Testis (tissue), 3 donors: Measurements from ENCODE around the gene ARL6IP1. TPM values are rescaled to one million over a fixed set of nuclear protein-coding genes. Genes with fewer than 3 reads are reported as not detected.
"Not testable (repeated sequence)": the region's sequence is repeated elsewhere in the genome, so short reads cannot be mapped to it uniquely, and the experiment has no call there.

Experiments used
- DNase-seq: peaks from one replicate; pipeline ENCODE4 v3.0.0-alpha.2; 2019
- H3K27ac ChIP-seq, 2 donors: fragments of 200-600 bp; sonication (generic); one replicate each; pipeline ENCODE4 v1.5.1; 2019
- H3K27me3 ChIP-seq: fragments of 200-600 bp; sonication (generic); one replicate; pipeline ENCODE4 v1.5.1; 2019
- H3K36me3 ChIP-seq: fragments of 200-600 bp; sonication (generic); one replicate; pipeline ENCODE4 v1.5.1; 2017; ENCODE audit warnings: low read depth; ENCODE audit errors: missing control alignments
- H3K4me1 ChIP-seq: fragments of 200-600 bp; sonication (generic); one replicate; pipeline ENCODE4 v1.5.1; 2019
- H3K4me3 ChIP-seq, 2 donors: fragments of 200-600 bp; sonication (generic); one replicate each; pipeline ENCODE4 v1.5.1; 2017 to 2019
- H3K9me3 ChIP-seq: fragments of 200-600 bp; sonication (generic); one replicate; pipeline ENCODE4 v1.5.1; 2017
- CTCF ChIP-seq, 3 experiments: fragments of 450-650 bp in 2 of 3; fragments of 200-600 bp in 1 of 3; sonication (generic) in 1 of 3; IDR thresholded peaks; one replicate each; pipeline ENCODE4 v1.5.1; 2016 to 2019; ENCODE audit warnings: antibody characterized with exemption in 3 of 3, mild to moderate bottlenecking in 2 of 3, moderate library complexity in 1 of 3
- POLR2A ChIP-seq: fragments of 450-650 bp; IDR thresholded peaks from one replicate; pipeline ENCODE4 v1.6.1; 2017; ENCODE audit warnings: antibody characterized with exemption, mild to moderate bottlenecking, moderate library complexity
- WGBS, 2 donors: methylation state at CpG; one replicate each; pipeline ENCODE4 v1.1.5; 2018; 5-methylcytosine and 5-hydroxymethylcytosine counted together
- intact Hi-C: fragments of 100-400 bp; cut with DNase I; formaldehyde crosslinking; loops from one replicate; pipeline ENCODE4 v1.15.1; 2023; ENCODE audit warnings: low total_unique reads
- polyA plus RNA-seq: library from polyadenylated mRNA; stranded (reverse); fragments of 350-450 nt; fragmentation: Illumina TruSeq; extraction: RNeasy Lipid Tissue Mini Kit (QIAGEN cat#74804); gene quantifications from one replicate; pipeline ENCODE4 v1.2.3, GENCODE V29; 2014; ENCODE audit warnings: low read depth, low replicate concordance; ENCODE audit not compliant: insufficient read depth
- total RNA-seq, 2 donors: library from RNA; depleted of rRNA; stranded (reverse); fragments of >200 nt; gene quantifications; one replicate each; pipeline ENCODE4 v1.2.3, GENCODE V29; 2016

Gene ARL6IP1
- total and polyA plus RNA-seq, 3 donors from 2014 or later = 219 to 392 (median 392) TPM

GRCh38 chr16:18784917-18785623 lies 16.3 kb downstream of the ARL6IP1 start:
- TF ChIP-seq POLR2A (no peak), CTCF (IDR thresholded peaks at IDR 0.05) (no peak)
- Histone ChIP-seq H3K27me3 (no peaks in the 10 kb centered on the region), H3K27ac (no peak overlapping the region), H3K36me3 (no peaks in the 10 kb centered on the region), H3K9me3 (no peaks in the 10 kb centered on the region), H3K4me3 (no peak overlapping the region), H3K4me1 (peaks cover 25% of the 10 kb centered on the region)
- 56 to 69% methylated on average over 8 of the region's 8 CpGs for WGBS, 2 donors
- no peak for DNase-seq
- intact Hi-C loops = no loop called here

DNA sequence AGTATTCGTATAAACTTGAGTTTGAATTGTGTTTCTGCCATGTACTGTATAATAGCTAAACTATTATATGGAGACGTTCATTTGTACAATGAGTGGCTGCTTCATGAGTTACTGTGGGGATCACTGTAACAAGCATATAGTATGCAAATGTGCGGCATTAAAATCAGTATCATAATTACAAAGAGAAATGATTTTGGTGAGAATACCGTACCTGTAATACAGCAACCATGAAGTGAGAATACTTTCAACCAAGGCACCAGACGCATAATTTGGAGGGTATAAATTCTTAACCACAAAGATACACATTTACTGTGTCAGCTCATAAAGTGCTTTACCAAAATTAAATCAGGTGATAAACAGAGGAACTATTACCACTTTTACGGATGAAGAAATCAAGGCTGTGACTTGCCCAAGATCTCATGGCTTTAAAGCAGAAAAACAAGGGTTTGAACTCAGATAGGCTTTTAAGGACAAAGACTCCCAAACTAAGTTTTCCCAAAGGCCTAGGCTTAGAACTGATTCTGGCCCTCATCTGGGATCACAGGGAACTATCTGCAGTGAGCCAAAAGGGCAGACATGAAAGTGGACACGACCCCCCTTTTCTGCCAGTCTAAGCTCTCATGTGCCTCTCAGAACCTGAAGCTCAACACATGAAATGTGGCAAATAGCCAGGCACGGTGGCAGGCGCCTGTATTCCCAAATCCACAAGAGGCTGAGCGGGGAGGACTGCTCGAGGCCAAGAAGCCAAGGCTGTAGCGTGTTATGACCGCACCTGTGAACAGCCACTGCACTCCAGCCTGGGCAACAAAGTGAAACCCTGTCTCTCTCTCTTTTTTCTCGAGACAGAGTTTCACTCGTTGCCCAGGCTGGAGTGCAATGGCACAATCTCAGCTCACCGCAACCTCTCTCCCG lies 17.7 kb downstream of the ARL6IP1 start:
- Histone ChIP-seq H3K27me3 (no peaks in the 10 kb centered on the region), H3K36me3 (no peaks in the 10 kb centered on the region), H3K27ac (no peak overlapping the region), H3K4me3 (no peak overlapping the region), H3K4me1 (peaks cover 22% of the 10 kb centered on the region), H3K9me3 (no peaks in the 10 kb centered on the region)
- intact Hi-C loops = no loop called here
- DNase-seq = no peak
- 79 to 83% methylated on average over 17 of the region's 17 CpGs for WGBS, 2 donors
- no peak for TF ChIP-seq CTCF (IDR thresholded peaks at IDR 0.05)
- TF ChIP-seq POLR2A = no peak

DNA sequence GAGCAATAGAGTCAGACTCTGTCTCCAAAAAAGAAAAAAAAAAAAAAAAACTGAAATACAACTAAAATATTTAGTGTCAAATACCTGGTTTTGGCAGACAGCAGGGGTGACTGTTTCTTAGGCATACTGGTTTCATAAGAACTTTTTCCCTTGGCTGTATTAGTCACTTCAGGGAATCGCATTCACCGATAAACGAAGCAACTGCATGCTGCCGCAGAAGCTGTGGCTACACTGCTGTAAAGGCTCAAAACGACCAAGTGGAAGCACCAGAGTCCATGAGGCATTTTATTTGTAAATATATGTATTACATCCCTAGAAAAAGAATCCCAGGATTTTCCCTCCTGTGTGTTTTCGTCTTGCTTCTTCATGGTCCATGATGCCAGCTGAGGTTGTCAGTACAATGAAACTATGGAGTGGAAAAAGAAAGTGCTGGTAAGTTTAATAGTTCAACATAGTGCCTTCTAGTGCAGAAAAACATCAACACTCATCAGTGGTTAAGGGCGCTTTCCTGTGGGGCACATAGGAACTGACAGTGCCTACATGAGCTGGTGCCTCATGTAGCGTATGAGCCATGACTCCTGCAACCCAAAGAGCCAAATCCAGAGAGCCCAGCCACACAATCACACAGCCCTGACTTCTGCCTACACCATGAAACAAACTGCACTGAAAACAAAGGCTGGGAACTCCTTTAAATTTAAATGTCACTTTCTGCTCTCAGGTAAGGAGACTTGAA lies 18.5 kb downstream of the ARL6IP1 start:
- intact Hi-C loops = no loop called here
- H3K36me3 ChIP-seq = no peaks in the 10 kb centered on the region
- peaks cover 14% of the 10 kb centered on the region for H3K4me1 ChIP-seq
- H3K27me3 ChIP-seq = no peaks in the 10 kb centered on the region
- H3K4me3 ChIP-seq = no peak overlapping the region
- H3K27ac ChIP-seq = no peak overlapping the region
- TF ChIP-seq POLR2A (no peak), CTCF (IDR thresholded peaks at IDR 0.05) (no peak)
- no peaks in the 10 kb centered on the region for H3K9me3 ChIP-seq
- DNase-seq = no peak
- 88% methylated on average over 8 of the region's 8 CpGs for WGBS, 2 donors

DNA sequence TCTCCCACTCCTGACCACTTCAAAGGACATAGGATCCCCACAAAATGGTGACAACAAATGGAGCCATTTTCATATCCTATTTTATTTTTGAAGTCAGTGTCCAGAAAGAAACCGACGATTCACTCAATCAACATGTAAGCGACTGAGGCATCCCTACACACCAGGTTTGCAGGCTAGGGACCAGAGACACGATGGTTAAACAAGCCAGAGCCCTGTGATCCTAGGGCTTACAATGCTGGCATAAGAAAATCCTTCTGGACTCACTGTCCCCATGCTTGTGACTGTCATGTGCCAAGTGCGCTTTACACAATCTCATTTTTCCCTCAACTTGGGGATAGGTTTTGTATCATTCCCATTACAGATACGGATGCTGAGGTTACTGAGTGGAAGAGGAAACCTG lies 20.1 kb downstream of the ARL6IP1 start:
- H3K27ac ChIP-seq, H3K36me3 ChIP-seq, H3K9me3 ChIP-seq, H3K4me1 ChIP-seq, DNase-seq, H3K27me3 ChIP-seq, H3K4me3 ChIP-seq, intact Hi-C loops: not testable (repeated sequence)
- 78% methylated on average over 5 of the region's 6 CpGs; no CpG with 5 or more reads in 1 of the 2 donors for WGBS, 2 donors

- H3K36me3 ChIP-seq, H3K4me1 ChIP-seq, H3K27me3 ChIP-seq, intact Hi-C loops, H3K4me3 ChIP-seq, DNase-seq, H3K9me3 ChIP-seq, H3K27ac ChIP-seq: not testable (repeated sequence)
- WGBS, 2 donors = 66 to 73% methylated on average over 3 to 8 of the region's 8 CpGs
Measured at GRCh38 chr16:18780460-18781026, 20.8 kb downstream of the ARL6IP1 start.

- H3K36me3 ChIP-seq, DNase-seq, H3K4me3 ChIP-seq, H3K27me3 ChIP-seq, H3K4me1 ChIP-seq, H3K9me3 ChIP-seq, intact Hi-C loops, H3K27ac ChIP-seq: not testable (repeated sequence)
- 100% methylated on average over 1 of the region's 1 CpG for WGBS, 2 donors
Measured at GRCh38 chr16:18777664-18778063, 23.7 kb downstream of the ARL6IP1 start.

GRCh38 chr16:18776334-18776733 lies 25.0 kb downstream of the ARL6IP1 start:
- 82 to 83% methylated on average over 5 of the region's 5 CpGs for WGBS, 2 donors
- H3K4me3 ChIP-seq, DNase-seq, intact Hi-C loops, H3K4me1 ChIP-seq, H3K36me3 ChIP-seq, H3K9me3 ChIP-seq, H3K27ac ChIP-seq, H3K27me3 ChIP-seq: not testable (repeated sequence)

GRCh38 chr16:18774651-18775050 lies 26.7 kb downstream of the ARL6IP1 start:
- H3K4me1 ChIP-seq, H3K27ac ChIP-seq, H3K27me3 ChIP-seq, H3K9me3 ChIP-seq, DNase-seq, H3K4me3 ChIP-seq, H3K36me3 ChIP-seq, intact Hi-C loops: not testable (repeated sequence)
- WGBS, 2 donors = 91 to 97% methylated on average over 4 of the region's 4 CpGs
